Epithelial cell of esophagus (primary cell): Measurements from ENCODE around the gene APOBEC3B.
A peak's percentile ranks its signal among the peaks of the same experiment; 100 is the strongest.
"Not testable (repeated sequence)": the region's sequence is repeated elsewhere in the genome, so short reads cannot be mapped to it uniquely, and the experiment has no call there.

Experiments used
- DNase-seq: peaks from one replicate; pipeline ENCODE4 v3.0.0; 2010; ENCODE audit warnings: low read depth
- H3K4me3 ChIP-seq: 2 replicates; pipeline ENCODE4 v1.5.1; 2011; ENCODE audit warnings: mild to moderate bottlenecking, low read length, control low read depth
- CTCF ChIP-seq: IDR thresholded peaks from 2 replicates; pipeline ENCODE4 v1.5.1; 2011; ENCODE audit warnings: low read depth, mild to moderate bottlenecking, low read length, control low read depth, inconsistent platforms; ENCODE audit not compliant: insufficient read depth; ENCODE audit errors: missing control alignments

Gene APOBEC3B

DNA sequence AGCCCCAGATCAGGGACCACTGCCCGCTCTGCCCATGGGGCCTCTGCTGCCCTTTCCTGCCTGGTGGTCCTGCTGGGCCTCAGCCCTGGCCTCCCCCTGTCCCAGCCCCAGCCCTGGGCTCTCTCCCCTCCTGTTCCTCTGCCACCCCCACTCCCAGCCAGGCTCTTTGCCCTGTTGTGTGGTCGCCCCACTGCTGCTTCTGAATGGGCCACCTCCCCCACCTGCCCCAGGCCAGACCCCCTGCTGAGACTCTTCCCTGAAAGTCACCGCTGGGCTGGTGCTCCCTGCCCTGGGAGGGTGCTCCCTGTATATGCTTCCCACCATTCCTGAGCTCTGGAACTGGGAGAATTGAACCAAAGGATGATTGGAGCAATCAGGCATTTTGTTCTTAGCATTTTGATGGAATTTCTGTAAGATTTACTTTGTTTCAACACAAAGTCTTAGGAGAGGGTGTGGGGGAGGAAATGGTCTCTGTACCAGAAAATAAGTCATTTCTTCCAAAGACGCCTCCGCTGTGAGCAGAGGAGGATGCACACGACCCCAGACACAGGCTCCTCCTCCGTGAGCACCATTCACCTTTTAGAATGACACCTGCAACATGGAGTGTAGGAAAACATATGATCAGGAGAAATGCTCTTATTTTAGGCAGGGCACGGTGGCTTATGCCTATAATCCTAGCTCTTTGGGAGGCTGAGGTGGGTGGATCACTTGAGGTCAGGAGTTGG lies 5.2 kb downstream of the APOBEC3B start:
- TF ChIP-seq CTCF: no peak
- no peak for DNase-seq
- H3K4me3 ChIP-seq: no peak overlapping the region

GRCh38 chr22:38989466-38989865 lies 7.3 kb downstream of the APOBEC3B start:
- no peak for TF ChIP-seq CTCF
- no peak for DNase-seq

GRCh38 chr22:38992871-38993371 lies 10.8 kb downstream of the APOBEC3B start:
- not testable (repeated sequence) for DNase-seq, H3K4me3 ChIP-seq

More at GRCh38 chr22:38989466-38989865, 7.3 kb downstream of the APOBEC3B start:
- H3K4me3 ChIP-seq: no peak overlapping the region

GRCh38 chr22:38996105-38996504 lies 14.0 kb downstream of the APOBEC3B start:
- no peak overlapping the region for H3K4me3 ChIP-seq
- no peak for TF ChIP-seq CTCF
- no peak for DNase-seq

- TF ChIP-seq CTCF: no peak
- no peak overlapping the region for H3K4me3 ChIP-seq
- no peak for DNase-seq
Observed at GRCh38 chr22:38997518-38997917, 15.4 kb downstream of the APOBEC3B start.

- no peak overlapping the region for H3K4me3 ChIP-seq
- TF ChIP-seq CTCF: peak; percentile 73
- DNase-seq: peak; percentile 84
Observed at GRCh38 chr22:39003165-39003638, 21.1 kb downstream of the APOBEC3B start.

GRCh38 chr22:39007177-39007576 lies 25.0 kb downstream of the APOBEC3B start:
- TF ChIP-seq CTCF: no peak
- H3K4me3 ChIP-seq: no peak overlapping the region
- DNase-seq: no peak

DNA sequence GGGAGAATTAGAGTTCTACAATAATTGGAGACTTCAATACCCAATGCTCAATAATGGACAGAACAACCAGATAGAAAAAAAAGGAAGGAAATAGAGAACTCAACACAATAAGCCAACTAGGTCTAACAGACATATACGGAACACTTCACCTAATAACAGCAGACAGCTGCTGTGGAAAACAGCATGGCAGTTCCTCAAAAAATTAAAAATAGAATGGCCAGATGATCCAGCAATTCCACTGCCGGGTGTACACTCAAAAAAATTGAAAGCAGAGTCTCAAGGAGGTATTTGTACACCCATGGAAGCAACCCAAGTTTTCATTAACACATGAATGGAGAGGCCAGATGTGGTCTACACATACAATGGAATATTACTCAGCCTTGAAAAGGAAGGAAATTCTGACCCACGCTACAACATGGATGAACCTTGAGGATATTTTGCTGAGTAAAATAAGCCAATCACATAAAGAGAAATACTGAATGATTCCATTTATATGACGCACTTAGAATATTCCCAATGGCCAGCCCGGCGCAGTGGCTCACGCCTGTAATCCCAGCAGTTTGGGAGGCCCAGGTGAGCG lies 26.2 kb downstream of the APOBEC3B start:
- H3K4me3 ChIP-seq, DNase-seq: not testable (repeated sequence)
